ACC112 (cell line): Measurements from ENCODE around the gene MUC6.

Experiments used
- H2AFZ ChIP-seq: fragments of 200-600 bp; sonication (generic); one replicate; pipeline ENCODE4 v1.6.0; 2017; ENCODE audit warnings: antibody characterized with exemption, low read length; ENCODE audit not compliant: unreplicated experiment
- H3K27ac ChIP-seq: fragments of 200-600 bp; sonication (generic); 2 replicates; pipeline ENCODE4 v1.5.1; 2014; ENCODE audit warnings: low read depth, mild to moderate bottlenecking, antibody characterized with exemption, low read length, moderate library complexity
- H3K27me3 ChIP-seq: fragments of 200-600 bp; sonication (generic); 2 replicates; pipeline ENCODE4 v1.6.1; 2014; ENCODE audit warnings: mild to moderate bottlenecking, antibody characterized with exemption, low read length, moderate library complexity, mixed read lengths; ENCODE audit not compliant: insufficient read depth
- H3K36me3 ChIP-seq: fragments of 200-600 bp; sonication (generic); 2 replicates; pipeline ENCODE4 v1.6.1; 2016; ENCODE audit warnings: mild to moderate bottlenecking, antibody characterized with exemption, low read length, moderate library complexity, mixed read lengths; ENCODE audit not compliant: insufficient read depth
- H3K4me1 ChIP-seq: fragments of 200-600 bp; sonication (generic); one replicate; pipeline ENCODE4 v1.6.1; 2016; ENCODE audit warnings: low read length, mixed read lengths; ENCODE audit not compliant: insufficient read depth, unreplicated experiment, control insufficient read depth
- H3K4me3 ChIP-seq: fragments of 200-600 bp; sonication (generic); 2 replicates; pipeline ENCODE4 v1.5.1; 2014; ENCODE audit warnings: mild to moderate bottlenecking, low read depth, low read length
- H3K79me2 ChIP-seq: fragments of 200-600 bp; sonication (generic); one replicate; pipeline ENCODE4 v1.6.0; 2016; ENCODE audit warnings: low read length; ENCODE audit not compliant: control insufficient read depth, unreplicated experiment, insufficient read depth

The MUC6 gene

DNA sequence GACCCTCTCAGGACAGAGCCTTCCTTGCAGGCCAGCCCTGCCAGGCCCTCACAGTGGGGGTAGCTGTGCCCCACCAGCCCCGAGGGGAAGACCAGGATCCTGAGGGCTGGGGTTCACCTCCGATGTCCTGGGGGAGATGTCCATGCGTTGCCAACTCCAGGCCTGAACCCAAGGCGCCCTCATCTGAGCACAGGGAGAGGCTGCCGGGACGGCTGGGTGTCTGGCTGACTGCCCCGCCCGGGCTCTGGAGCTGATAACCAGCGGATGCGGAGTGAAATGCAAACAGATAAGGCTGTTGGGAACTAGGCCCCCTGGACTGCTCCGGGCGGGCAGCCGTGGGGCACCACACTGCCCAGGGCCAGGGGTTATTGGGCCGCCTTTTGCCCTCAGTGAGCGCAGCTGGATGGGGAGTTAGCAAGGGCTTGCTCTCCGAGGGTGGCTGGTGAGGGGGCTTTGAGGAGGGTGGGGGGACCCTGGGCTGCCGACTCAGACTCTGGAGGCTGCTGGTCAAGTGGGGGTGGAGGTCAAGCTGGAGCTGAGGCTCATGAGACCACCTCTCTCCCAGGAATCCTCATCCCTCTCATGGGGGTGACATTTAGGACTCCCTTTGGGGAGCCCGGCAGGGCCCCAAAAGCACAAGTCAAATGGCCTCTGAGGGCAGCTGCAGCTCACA lies 5.6 kb upstream of the MUC6 start:
- Histone ChIP-seq H3K4me1 (no peaks in the 10 kb centered on the region), H3K4me3 (no peak overlapping the region), H3K79me2 (no peaks in the 10 kb centered on the region), H3K27me3 (peaks cover 29% of the 10 kb centered on the region), H3K36me3 (no peaks in the 10 kb centered on the region), H2AFZ (no peak overlapping the region), H3K27ac (no peak overlapping the region)

DNA sequence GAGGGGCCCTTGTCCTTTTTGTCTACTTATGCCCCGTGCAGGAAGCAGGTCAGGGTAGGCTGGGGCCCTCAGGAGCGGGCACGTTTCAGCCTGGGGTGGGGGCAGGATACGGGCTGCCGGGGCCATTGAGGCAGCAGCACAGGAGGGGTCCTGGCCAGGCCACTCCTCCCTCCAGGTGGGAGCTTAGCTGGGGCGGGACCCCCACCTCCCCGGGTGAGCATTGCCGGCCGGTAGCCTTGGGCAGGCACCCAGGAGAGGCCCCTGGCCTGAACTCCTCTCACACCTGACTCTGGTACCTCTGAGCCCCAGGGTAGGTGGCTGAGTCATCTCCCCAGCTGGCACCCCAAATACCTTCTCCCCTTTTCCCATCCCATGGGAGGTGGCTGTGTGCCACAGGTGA lies 5.0 kb upstream of the MUC6 start:
- H2AFZ ChIP-seq: no peak overlapping the region
- no peaks in the 10 kb centered on the region for H3K79me2 ChIP-seq
- no peak overlapping the region for H3K4me3 ChIP-seq
- no peaks in the 10 kb centered on the region for H3K36me3 ChIP-seq
- no peaks in the 10 kb centered on the region for H3K4me1 ChIP-seq
- peaks cover 26% of the 10 kb centered on the region for H3K27me3 ChIP-seq
- H3K27ac ChIP-seq: no peak overlapping the region

DNA sequence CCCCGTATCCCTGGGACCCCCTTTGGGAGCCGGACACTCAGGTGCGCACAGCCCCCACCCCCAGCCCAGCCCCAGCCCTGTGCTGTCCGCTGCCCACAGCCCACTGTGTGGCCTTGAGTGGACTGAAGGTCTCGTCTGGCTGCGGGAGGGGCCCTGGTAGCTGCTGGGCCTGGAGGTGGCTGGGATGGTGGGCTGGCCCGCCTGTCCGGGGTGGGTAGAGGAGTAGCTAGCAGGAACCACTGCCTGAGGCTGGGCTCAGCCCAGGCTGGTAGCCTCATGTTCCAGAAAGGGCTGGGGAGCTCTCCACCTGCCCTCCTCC lies 4.6 kb upstream of the MUC6 start:
- H2AFZ ChIP-seq: no peak overlapping the region
- H3K27ac ChIP-seq: no peak overlapping the region
- H3K4me1 ChIP-seq: no peaks in the 10 kb centered on the region
- H3K79me2 ChIP-seq: no peaks in the 10 kb centered on the region
- no peaks in the 10 kb centered on the region for H3K36me3 ChIP-seq
- no peak overlapping the region for H3K4me3 ChIP-seq
- H3K27me3 ChIP-seq: peaks cover 26% of the 10 kb centered on the region

DNA sequence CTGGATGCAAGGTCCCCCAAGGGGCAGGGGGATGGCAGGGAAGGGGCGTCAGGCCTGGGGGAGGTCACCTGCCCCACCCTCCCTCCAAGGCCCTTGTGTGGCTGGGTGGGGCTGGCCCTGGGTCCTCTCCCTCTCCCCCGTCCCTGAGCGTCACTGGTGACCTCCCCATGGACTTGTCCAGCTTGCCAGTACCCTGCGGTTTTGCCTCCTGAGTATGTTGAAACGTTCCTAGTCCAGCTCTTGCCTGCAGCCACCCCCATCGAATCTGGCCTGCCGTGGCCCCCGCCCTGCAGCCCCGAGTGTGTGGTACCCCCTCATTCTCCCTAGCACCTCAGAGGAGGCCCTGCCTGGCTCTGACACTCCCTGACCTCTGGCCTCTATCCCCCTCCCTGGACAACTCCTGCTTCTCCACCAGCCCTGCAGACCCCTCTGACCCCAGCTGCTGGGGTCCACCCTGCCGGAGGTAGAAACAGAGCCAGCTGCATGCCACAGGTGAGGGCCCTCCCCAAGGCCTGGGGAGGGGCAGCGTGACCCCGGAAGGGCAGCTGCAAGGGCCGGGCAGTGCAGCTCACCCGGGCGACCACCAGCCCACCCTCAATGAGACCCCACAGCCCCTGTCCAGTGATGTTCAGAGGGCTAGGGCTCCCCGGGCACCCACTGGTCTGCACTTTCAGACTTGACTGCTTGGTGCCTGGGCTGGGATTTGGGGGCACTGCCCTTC lies 4.1 kb upstream of the MUC6 start:
- Histone ChIP-seq H3K4me1 (no peaks in the 10 kb centered on the region), H3K27ac (no peak overlapping the region), H3K36me3 (no peaks in the 10 kb centered on the region), H3K4me3 (no peak overlapping the region), H3K79me2 (no peaks in the 10 kb centered on the region), H3K27me3 (peaks cover 26% of the 10 kb centered on the region), H2AFZ (no peak overlapping the region)

DNA sequence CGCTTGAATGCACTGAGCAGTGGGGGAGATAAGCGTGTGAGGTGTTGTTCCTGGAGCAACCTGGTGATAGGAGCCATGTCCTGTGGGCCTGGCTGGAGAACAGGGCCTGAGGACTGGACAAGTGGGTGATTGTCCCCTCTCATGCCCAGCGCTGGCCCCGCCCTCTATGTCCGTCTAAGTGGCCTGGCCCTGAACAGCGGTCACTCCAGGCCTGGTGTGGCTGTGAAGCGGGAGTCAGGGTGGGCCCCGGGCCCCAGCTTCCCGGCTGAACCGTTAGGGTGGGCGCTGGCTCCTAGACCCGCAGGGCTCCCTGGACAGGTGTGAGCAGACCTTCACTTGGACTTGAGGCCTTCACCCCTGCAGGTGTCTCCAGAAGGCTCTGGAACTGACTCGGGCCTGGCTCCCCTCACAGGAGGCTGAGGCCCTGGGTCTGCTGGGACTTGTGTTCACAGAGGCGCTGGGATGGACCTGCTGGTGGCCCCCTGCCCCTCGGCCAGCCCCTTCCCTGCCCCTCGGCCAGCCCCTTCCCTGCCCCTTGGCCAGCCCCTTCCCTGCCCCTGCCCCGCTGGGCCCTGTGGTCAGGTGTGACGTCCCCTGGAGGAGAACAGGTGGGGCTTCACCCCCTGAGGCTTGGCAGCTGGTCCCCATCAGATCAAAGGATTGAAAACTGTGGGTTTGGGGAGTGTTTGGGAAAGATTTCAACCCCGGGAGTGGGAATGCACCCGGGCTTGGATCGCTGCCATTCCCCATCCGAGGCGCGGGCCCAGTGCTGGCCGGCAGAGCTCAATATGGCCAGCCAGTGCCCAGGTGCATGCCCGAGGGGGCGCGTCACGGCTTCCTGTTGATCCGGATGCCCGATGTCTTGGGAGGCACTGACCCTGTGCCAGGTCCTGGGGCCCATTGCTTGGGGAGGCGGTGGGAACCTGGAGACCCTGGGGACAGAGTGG lies 3.2 kb upstream of the MUC6 start:
- H3K36me3 ChIP-seq: no peaks in the 10 kb centered on the region
- no peak overlapping the region for H3K27ac ChIP-seq
- H3K27me3 ChIP-seq: peaks cover 20% of the 10 kb centered on the region
- no peak overlapping the region for H3K4me3 ChIP-seq
- H3K79me2 ChIP-seq: no peaks in the 10 kb centered on the region
- no peaks in the 10 kb centered on the region for H3K4me1 ChIP-seq
- H2AFZ ChIP-seq: no peak overlapping the region

DNA sequence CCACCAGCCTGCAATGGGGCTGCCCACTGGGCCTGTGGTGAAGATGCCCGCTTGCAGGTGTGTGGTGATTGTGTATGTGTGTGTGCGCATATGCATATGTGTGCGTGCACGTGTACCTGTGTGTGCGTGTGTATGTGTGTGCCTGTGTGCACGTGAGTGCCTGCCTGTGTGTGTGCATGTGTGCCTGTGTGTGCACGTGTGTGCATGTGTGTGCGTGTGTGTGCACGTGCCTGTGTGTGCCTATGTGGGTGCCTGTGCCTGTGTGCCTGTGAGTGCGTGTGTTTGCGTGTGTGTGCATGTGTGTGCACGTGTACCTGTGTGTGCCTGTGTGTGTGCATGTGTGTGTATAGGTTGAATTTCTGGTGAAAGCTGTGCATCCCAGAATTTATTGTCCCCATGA lies 2.4 kb upstream of the MUC6 start:
- H3K79me2 ChIP-seq: no peaks in the 10 kb centered on the region
- H3K36me3 ChIP-seq: no peaks in the 10 kb centered on the region
- H3K4me3 ChIP-seq: no peak overlapping the region
- H3K27ac ChIP-seq: no peak overlapping the region
- no peaks in the 10 kb centered on the region for H3K4me1 ChIP-seq
- peaks cover 18% of the 10 kb centered on the region; the same call in 1 of the 2 replicates for H3K27me3 ChIP-seq
- no peak overlapping the region for H2AFZ ChIP-seq

DNA sequence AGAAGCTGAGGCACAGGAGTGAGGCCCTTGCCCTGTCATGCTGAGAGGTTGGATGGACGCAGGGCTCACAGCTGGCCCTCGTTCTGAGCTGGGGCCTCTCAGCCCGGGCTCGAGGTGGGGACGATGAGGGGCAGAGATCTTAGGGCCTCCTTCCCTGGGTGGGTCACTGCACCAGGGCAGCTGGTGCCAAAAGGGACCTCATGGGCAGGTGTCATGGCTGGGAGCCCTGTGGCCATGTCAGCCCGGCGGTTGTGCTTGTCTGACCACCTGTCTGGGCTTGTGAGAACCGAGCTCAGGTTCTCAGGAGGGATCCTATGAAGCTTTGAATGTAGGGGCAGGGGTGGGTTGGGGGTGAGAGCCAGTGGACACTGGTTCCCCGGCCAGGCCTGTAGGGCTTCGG lies 1.8 kb upstream of the MUC6 start:
- Histone ChIP-seq H2AFZ (no peak overlapping the region), H3K4me3 (no peak overlapping the region), H3K79me2 (no peaks in the 10 kb centered on the region), H3K4me1 (no peaks in the 10 kb centered on the region), H3K27ac (no peak overlapping the region), H3K36me3 (no peaks in the 10 kb centered on the region), H3K27me3 (0 out of 2 replicates have a peak, but pooled peaks cover 15% of the 10 kb centered on the region)

DNA sequence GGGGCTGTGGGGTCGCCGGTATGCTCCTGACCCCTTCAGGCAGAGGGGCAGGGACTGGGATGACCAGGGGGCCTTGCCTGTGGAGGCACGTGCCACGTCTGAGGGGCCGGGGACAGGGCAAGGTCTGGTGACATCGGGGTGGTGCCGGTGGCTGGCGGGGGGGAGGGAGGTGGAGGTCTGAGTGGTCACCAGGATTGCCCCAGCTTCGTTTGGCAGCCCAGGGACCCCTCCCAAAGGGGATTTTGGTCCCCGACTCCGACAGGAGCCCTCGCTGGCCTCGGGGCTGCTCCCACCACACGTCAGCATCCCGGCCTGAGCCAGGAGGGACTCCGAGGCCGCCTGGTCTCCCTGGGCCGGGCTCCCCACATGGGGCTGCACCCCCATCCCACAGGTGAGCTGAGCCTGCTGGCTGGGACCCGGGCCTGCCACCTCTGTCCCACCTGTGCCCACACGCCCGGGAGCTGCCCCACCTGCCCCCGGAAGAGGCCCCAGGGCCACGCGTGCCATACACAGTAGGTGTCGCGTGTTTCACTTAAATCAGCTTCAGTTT lies 1.1 kb upstream of the MUC6 start:
- H3K27ac ChIP-seq: no peak overlapping the region
- no peaks in the 10 kb centered on the region for H3K4me1 ChIP-seq
- H3K36me3 ChIP-seq: no peaks in the 10 kb centered on the region
- H3K79me2 ChIP-seq: no peaks in the 10 kb centered on the region
- H3K27me3 ChIP-seq: 0 out of 2 replicates have a peak, but pooled peaks cover 10% of the 10 kb centered on the region
- H3K4me3 ChIP-seq: no peak overlapping the region
- no peak overlapping the region for H2AFZ ChIP-seq

DNA sequence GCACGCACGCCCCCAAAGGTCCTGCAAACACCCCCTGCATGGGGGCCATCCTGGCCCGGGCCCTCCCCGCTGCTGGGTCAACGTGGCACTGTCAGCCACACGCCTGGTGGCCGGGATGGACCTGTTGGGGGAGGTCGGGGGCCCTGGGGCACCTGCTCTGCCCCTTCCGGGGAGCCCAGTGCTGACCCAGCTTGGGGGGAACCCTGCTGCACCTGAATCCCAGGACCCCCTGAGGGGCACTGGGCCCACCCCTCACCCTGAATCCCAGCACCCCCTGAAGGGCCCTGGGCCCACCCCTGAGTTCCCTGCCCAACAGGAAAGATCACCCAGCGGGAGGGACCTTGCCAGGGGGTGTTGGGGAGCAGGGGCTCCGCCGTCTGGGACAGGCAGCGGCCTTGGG lies 413 bp upstream of the MUC6 start:
- Histone ChIP-seq H2AFZ (no peak overlapping the region), H3K27ac (no peak overlapping the region), H3K4me3 (no peak overlapping the region), H3K79me2 (no peaks in the 10 kb centered on the region), H3K36me3 (no peaks in the 10 kb centered on the region), H3K4me1 (no peaks in the 10 kb centered on the region), H3K27me3 (0 out of 2 replicates have a peak, but pooled peaks cover 4% of the 10 kb centered on the region)

DNA sequence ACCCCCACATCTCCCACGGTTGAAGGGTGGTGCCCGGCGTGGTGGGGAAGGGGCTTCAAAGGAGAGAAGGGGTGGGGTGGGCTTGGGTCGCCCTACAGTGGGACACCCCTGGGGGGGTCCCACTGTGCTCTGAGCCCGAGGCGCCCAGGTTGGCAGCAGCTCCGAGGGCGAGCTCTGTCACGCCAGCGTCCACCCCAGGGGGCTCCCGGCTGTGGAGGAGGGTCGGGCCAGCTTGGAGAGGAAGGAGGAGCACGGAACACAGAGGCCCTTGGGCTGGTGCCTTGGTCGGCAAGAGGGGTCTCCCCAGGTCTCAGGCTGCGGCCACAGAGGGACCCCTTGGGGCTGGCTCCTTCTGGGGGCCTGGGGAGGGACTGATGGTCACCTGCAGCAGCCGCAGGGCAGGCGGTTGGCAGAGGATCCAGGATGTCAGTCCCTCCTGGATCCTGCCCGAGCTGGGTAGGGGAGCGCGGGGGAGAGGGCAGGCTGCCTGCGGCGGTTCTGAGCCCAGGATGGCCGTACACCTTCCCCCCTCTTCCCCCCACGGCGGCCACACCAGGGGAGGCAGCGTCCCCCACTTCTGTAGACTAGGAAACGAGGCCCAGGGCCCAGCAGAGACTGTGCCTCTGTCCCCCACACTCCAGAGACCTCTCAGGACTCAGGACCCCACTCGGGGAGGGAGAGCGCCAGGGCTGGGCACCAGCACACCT lies 788 bp downstream of the MUC6 start:
- Histone ChIP-seq H3K27ac (no peak overlapping the region), H2AFZ (no peak overlapping the region), H3K27me3 (no peaks in the 10 kb centered on the region), H3K4me1 (no peaks in the 10 kb centered on the region), H3K36me3 (no peaks in the 10 kb centered on the region), H3K4me3 (no peak overlapping the region), H3K79me2 (no peaks in the 10 kb centered on the region)
